ENCODE results near the gene GNG12. TPM values are rescaled to one million over a fixed set of nuclear protein-coding genes. Genes with fewer than 3 reads are reported as not detected.

GNG12 gene
- total and polyA plus RNA-seq, 2 experiments from 2014 or later = 265 to 309 TPM

GRCh38 chr1:67793562-67793961 lies 39.7 kb downstream of the GNG12 start:
- H3K9me2 ChIP-seq (ENCODE audit: insufficient read depth) = no peaks in the 10 kb centered on the region
- no peaks in the 10 kb centered on the region for H3K27me3 ChIP-seq (replicated peaks; ENCODE audit: insufficient read depth)
- H3K4me1 ChIP-seq (ENCODE audit: insufficient read depth) = peaks cover 58% of the 10 kb centered on the region
- H2AFZ ChIP-seq = no peak overlapping the region
- 64 to 65% methylated on average over 3 of the region's 3 CpGs for WGBS, 2 experiments (ENCODE audit: low coverage in 1 of 2, low lambda C conversion rate in 2 of 2, missing lambda C conversion rate in 2 of 2)
- no peaks in the 10 kb centered on the region for H3K36me3 ChIP-seq (ENCODE audit: low read depth)
- no peaks in the 10 kb centered on the region for H4K20me1 ChIP-seq (ENCODE audit: insufficient read depth)
- H3K4me2 ChIP-seq (ENCODE audit: unreplicated experiment) = peak overlapping the region; percentile 81
- peak; percentile 63 for DNase-seq
- peak overlapping the region; percentile 48; the same call in 1 of the 2 replicates for H3K4me3 ChIP-seq
- H3K9me3 ChIP-seq (ENCODE audit: low read depth) = no peaks in the 10 kb centered on the region
- H3K9ac ChIP-seq = peak overlapping the region; percentile 69
- peak overlapping the region; percentile 88 for H3K27ac ChIP-seq
- in situ Hi-C loops (cut with MboI) = no loop called here
- TF ChIP-seq EZH2phosphoT487 (IDR thresholded peaks at IDR 0.05; ENCODE audit: insufficient read depth, low read depth) = no peak
- TF ChIP-seq EZH2 (IDR thresholded peaks at IDR 0.05; ENCODE audit: insufficient read depth, poor library complexity, severe bottlenecking) = no peak
- peaks cover 91% of the 10 kb centered on the region for H3K79me2 ChIP-seq (ENCODE audit: insufficient read depth)
- peaks cover 55% of the 10 kb centered on the region for H3F3A ChIP-seq (ENCODE audit: insufficient read depth)

- peaks cover 65% of the 10 kb centered on the region for H3K4me1 ChIP-seq (ENCODE audit: insufficient read depth)
Measured at GRCh38 chr1:67792741-67793458, 40.4 kb downstream of the GNG12 start.

GRCh38 chr1:67792103-67792502 lies 41.2 kb downstream of the GNG12 start:
- in situ Hi-C loops (cut with MboI) = no loop called here
- Histone ChIP-seq H3K27me3 (replicated peaks; ENCODE audit: insufficient read depth) (no peaks in the 10 kb centered on the region), H3K36me3 (ENCODE audit: low read depth) (no peaks in the 10 kb centered on the region), H3F3A (ENCODE audit: insufficient read depth) (peaks cover 62% of the 10 kb centered on the region), H3K4me1 (ENCODE audit: insufficient read depth) (peaks cover 69% of the 10 kb centered on the region), H3K79me2 (ENCODE audit: insufficient read depth) (peaks cover 91% of the 10 kb centered on the region), H3K9me3 (ENCODE audit: low read depth) (no peaks in the 10 kb centered on the region), H2AFZ (no peak overlapping the region), H3K27ac (peak overlapping the region; percentile 88), H3K9ac (peak overlapping the region; percentile 69), H3K9me2 (ENCODE audit: insufficient read depth) (no peaks in the 10 kb centered on the region), H4K20me1 (ENCODE audit: insufficient read depth) (no peaks in the 10 kb centered on the region), H3K4me2 (ENCODE audit: unreplicated experiment) (peak overlapping the region; percentile 81), H3K4me3 (peak overlapping the region; percentile 48)
- TF ChIP-seq EZH2 (IDR thresholded peaks at IDR 0.05; ENCODE audit: insufficient read depth, poor library complexity, severe bottlenecking) = no peak
- no peak for TF ChIP-seq EZH2phosphoT487 (IDR thresholded peaks at IDR 0.05; ENCODE audit: insufficient read depth, low read depth)
- peak; percentile 81 for DNase-seq
- 4 to 6% methylated on average over 5 of the region's 5 CpGs for WGBS, 2 experiments (ENCODE audit: low coverage in 1 of 2, low lambda C conversion rate in 2 of 2, missing lambda C conversion rate in 2 of 2)

More at GRCh38 chr1:67792741-67793458, 40.4 kb downstream of the GNG12 start:
- Histone ChIP-seq H2AFZ (no peak overlapping the region), H4K20me1 (ENCODE audit: insufficient read depth) (no peaks in the 10 kb centered on the region), H3K27ac (peak overlapping the region; percentile 88), H3K9me2 (ENCODE audit: insufficient read depth) (no peaks in the 10 kb centered on the region), H3K9me3 (ENCODE audit: low read depth) (no peaks in the 10 kb centered on the region), H3K4me2 (ENCODE audit: unreplicated experiment) (peak overlapping the region; percentile 81), H3K9ac (peak overlapping the region; percentile 69), H3K36me3 (ENCODE audit: low read depth) (no peaks in the 10 kb centered on the region), H3K79me2 (ENCODE audit: insufficient read depth) (peaks cover 91% of the 10 kb centered on the region), H3F3A (ENCODE audit: insufficient read depth) (peaks cover 62% of the 10 kb centered on the region), H3K27me3 (replicated peaks; ENCODE audit: insufficient read depth) (no peaks in the 10 kb centered on the region), H3K4me3 (peak overlapping the region; percentile 48)
- TF ChIP-seq EZH2 (IDR thresholded peaks at IDR 0.05; ENCODE audit: insufficient read depth, poor library complexity, severe bottlenecking) (no peak), EZH2phosphoT487 (IDR thresholded peaks at IDR 0.05; ENCODE audit: insufficient read depth, low read depth) (no peak)
- DNase-seq = peak; percentile 49
- 26 to 35% methylated on average over 1 of the region's 1 CpG for WGBS, 2 experiments (ENCODE audit: low coverage in 1 of 2, low lambda C conversion rate in 2 of 2, missing lambda C conversion rate in 2 of 2)
- in situ Hi-C loops (cut with MboI) = no loop called here

- Histone ChIP-seq H3K27me3 (replicated peaks; ENCODE audit: insufficient read depth) (no peaks in the 10 kb centered on the region), H3K9ac (peak overlapping the region; percentile 69), H3K27ac (peak overlapping the region; percentile 88), H3F3A (ENCODE audit: insufficient read depth) (peaks cover 62% of the 10 kb centered on the region), H3K9me2 (ENCODE audit: insufficient read depth) (no peaks in the 10 kb centered on the region), H3K9me3 (ENCODE audit: low read depth) (no peaks in the 10 kb centered on the region), H3K36me3 (ENCODE audit: low read depth) (no peaks in the 10 kb centered on the region), H2AFZ (no peak overlapping the region), H3K4me3 (peak overlapping the region; percentile 48), H3K4me2 (ENCODE audit: unreplicated experiment) (peak overlapping the region; percentile 81), H3K4me1 (ENCODE audit: insufficient read depth) (peaks cover 69% of the 10 kb centered on the region), H4K20me1 (ENCODE audit: insufficient read depth) (no peaks in the 10 kb centered on the region), H3K79me2 (ENCODE audit: insufficient read depth) (peaks cover 91% of the 10 kb centered on the region)
- peak; percentile 94 for DNase-seq
- no peak for TF ChIP-seq EZH2phosphoT487 (IDR thresholded peaks at IDR 0.05; ENCODE audit: insufficient read depth, low read depth)
- no peak for TF ChIP-seq EZH2 (IDR thresholded peaks at IDR 0.05; ENCODE audit: insufficient read depth, poor library complexity, severe bottlenecking)
- in situ Hi-C loops (cut with MboI) = no loop called here
- 1 to 3% methylated on average over 3 of the region's 3 CpGs for WGBS, 2 experiments (ENCODE audit: low coverage in 1 of 2, low lambda C conversion rate in 2 of 2, missing lambda C conversion rate in 2 of 2)
Measured at GRCh38 chr1:67791686-67792085, 41.6 kb downstream of the GNG12 start.
